ENCODE results near the gene TMED1. TPM values are rescaled to one million over a fixed set of nuclear protein-coding genes. Genes with fewer than 3 reads are reported as not detected.
"Not testable (repeated sequence)": the region's sequence is repeated elsewhere in the genome, so short reads cannot be mapped to it uniquely, and the experiment has no call there.

The TMED1 gene
- total RNA-seq, 4 donors from 2014 or later = 7.2 to 57.0 (median 27.2) TPM

GRCh38 chr19:10842788-10843187, 6.8 kb upstream of the TMED1 start:
- no peak for DNase-seq
- Histone ChIP-seq H3K27ac (no peak overlapping the region), H3K9me3 (no peaks in the 10 kb centered on the region), H3K36me3 (no peaks in the 10 kb centered on the region), H3K27me3 (no peaks in the 10 kb centered on the region), H3K4me3 (no peak overlapping the region), H3K4me1 (no peaks in the 10 kb centered on the region)
- no peak for TF ChIP-seq POLR2A (IDR thresholded peaks at IDR 0.05)
- no peak for TF ChIP-seq CTCF (IDR thresholded peaks at IDR 0.05)
- intact Hi-C loops (cut with DNase I; ENCODE audit: low total_unique reads) = no loop called here

GRCh38 chr19:10839114-10840050, 3.4 kb upstream of the TMED1 start:
- Histone ChIP-seq H3K27ac (no peak overlapping the region), H3K9me3 (peaks cover 0 to 4% of the 10 kb centered on the region in 2 donors), H3K36me3 (no peaks in the 10 kb centered on the region), H3K27me3 (no peaks in the 10 kb centered on the region), H3K4me3 (no peak overlapping the region), H3K4me1 (no peaks in the 10 kb centered on the region)
- no peak for DNase-seq
- TF ChIP-seq CTCF (IDR thresholded peaks at IDR 0.05) = no peak
- TF ChIP-seq POLR2A (IDR thresholded peaks at IDR 0.05) = no peak
- intact Hi-C loops (cut with DNase I; ENCODE audit: low total_unique reads) = no loop called here

- peaks cover 0 to 4% of the 10 kb centered on the region in 2 donors for H3K9me3 ChIP-seq
- H3K36me3 ChIP-seq = no peaks in the 10 kb centered on the region
- DNase-seq = no peak
- no peaks in the 10 kb centered on the region for H3K27me3 ChIP-seq
- no peaks in the 10 kb centered on the region for H3K4me1 ChIP-seq
- H3K27ac ChIP-seq = no peak overlapping the region
- H3K4me3 ChIP-seq = no peak overlapping the region
- intact Hi-C loops (cut with DNase I; ENCODE audit: low total_unique reads) = no loop called here
- no peak for TF ChIP-seq CTCF (IDR thresholded peaks at IDR 0.05)
Observed at GRCh38 chr19:10838377-10838776, 2.4 kb upstream of the TMED1 start.

- intact Hi-C loops (cut with DNase I; ENCODE audit: low total_unique reads); H3K9me3 ChIP-seq; DNase-seq; H3K36me3 ChIP-seq; H3K4me3 ChIP-seq; H3K4me1 ChIP-seq; H3K27me3 ChIP-seq; H3K27ac ChIP-seq: not testable (repeated sequence)
Observed at GRCh38 chr19:10837649-10838048, 1.6 kb upstream of the TMED1 start.

- Histone ChIP-seq H3K4me3 (peak overlapping the region; percentile 64 to 77), H3K27ac (peak overlapping the region; percentile 94 to 99), H3K4me1 (no peaks in the 10 kb centered on the region), H3K27me3 (no peaks in the 10 kb centered on the region), H3K36me3 (no peaks in the 10 kb centered on the region), H3K9me3 (peaks cover 0 to 4% of the 10 kb centered on the region in 2 donors)
- intact Hi-C loops (cut with DNase I; ENCODE audit: low total_unique reads) = no loop called here
- DNase-seq = peak; percentile 82 to 86
- TF ChIP-seq CTCF (IDR thresholded peaks at IDR 0.05) (no peak), POLR2A (IDR thresholded peaks at IDR 0.05) (no peak)
Observed at GRCh38 chr19:10836479-10837330, 693 bp upstream of the TMED1 start.

Data from uterus (tissue), 4 donors.